Lung microvascular endothelial cell (primary cell): ENCODE results near the gene HAP1. TPM values are rescaled to one million over a fixed set of nuclear protein-coding genes. Genes with fewer than 3 reads are reported as not detected.

ENCODE experiments used
- DNase-seq, 2 donors: peaks; one replicate each; pipeline versions ENCODE4 v3.0.0 to v3.0.0-alpha.2; 2010; ENCODE audit warnings: low read depth in 2 of 2
- total RNA-seq: library from RNA; depleted of rRNA; stranded (reverse); fragments of >200 nt; gene quantifications from 2 replicates; pipeline ENCODE4 v1.2.1, GENCODE V29; 2014

The HAP1 gene
- total RNA-seq, 1 donor from 2014 or later = 0.20 TPM

DNA sequence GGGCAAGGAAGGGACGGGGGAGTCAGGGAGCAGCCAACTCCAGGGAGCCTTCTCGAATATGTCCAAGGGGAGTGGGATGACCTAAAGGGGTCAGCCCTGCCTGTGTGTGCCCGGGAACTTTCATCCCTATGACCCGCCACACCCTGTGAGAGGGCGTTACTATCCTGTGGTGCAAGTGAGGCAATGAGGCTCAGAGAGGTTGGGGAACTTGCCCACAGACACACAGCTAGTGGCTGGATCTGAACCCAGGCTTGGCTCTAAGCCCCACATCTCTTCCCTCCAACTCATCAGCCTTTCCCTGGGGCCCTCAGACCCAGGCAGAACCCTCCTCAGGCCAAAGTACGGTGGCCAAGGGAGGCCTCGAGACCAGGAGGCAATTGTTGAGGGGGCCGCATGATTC, 28.9 kb upstream of the HAP1 start:
- no peak for DNase-seq

DNA sequence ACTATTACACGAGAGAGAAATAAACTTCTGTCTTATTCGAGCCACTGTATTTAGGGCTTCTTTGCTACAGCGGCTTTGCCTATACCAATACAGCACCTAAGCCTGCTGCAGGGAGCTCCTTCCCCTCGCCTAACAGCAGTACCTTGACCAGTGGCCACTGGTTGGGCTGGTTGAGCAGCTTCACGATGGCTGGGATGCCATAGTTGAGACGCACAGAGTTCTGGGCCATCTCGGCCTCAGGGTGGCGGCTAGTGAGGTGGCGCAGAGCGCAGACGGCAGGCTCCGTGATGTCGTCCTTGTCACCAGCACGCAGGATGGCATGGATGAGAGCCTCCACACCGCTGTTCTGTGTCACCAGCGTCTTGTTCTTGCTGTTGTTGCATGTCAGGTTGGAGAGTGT, 28.4 kb upstream of the HAP1 start:
- DNase-seq = no peak

DNA sequence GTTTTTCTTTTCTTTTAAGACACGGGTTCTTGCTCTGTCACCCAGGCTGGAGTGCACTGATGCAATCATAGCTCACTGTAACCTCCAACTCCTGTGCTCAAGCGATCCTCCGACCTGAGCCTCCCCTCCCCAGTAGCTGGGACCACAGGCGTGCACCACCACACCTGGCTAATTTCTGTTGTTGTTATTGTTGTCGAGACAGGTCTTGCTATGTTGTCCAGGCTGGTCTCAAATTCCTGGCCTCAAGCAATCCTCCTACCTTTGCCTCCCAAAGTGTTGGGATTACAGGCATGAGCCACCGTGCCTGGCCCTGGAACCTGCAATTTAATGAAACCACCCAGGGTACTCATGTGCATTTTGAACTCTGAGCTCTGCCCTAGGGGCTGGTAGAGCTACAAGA, 27.9 kb upstream of the HAP1 start:
- no peak for DNase-seq

DNA sequence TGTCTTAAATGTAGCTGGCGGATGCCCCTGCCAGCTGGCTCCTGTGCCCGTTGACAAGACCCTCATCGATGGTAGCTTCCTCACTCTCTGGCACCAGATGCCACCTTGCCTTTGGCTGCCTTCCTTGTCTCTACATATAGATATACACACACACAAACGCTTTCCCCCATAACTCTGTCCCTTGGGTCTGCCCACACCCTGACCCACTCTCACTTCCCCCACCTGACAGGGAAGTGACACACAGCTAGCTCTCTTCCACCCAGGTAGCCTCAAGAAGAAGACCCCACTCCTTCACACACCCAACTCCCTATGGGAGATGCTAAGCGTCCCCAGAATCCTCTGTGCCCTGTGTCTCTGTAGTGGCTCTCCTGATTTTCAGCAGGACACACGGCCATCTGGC, 26.4 kb upstream of the HAP1 start:
- DNase-seq = no peak

DNA sequence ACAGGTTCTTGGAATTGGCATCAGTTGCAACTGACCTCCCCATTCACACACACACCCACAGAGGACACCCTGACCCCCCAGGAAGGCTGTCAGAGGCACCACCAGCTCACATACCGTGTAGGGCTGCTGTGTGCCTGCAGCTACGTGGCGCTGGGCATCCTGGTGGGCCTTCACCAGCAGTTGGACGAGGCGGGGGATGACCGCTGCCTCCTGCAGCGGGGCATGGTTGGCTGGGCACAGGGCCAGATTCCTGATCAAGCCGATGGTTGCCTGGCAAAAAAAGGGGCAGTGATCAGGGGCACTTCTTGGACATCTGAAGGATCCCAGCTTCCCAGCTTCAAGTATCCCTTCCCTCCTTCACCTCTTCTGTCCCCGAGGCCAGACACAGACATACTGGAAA, 24.2 kb upstream of the HAP1 start:
- DNase-seq = no peak

DNA sequence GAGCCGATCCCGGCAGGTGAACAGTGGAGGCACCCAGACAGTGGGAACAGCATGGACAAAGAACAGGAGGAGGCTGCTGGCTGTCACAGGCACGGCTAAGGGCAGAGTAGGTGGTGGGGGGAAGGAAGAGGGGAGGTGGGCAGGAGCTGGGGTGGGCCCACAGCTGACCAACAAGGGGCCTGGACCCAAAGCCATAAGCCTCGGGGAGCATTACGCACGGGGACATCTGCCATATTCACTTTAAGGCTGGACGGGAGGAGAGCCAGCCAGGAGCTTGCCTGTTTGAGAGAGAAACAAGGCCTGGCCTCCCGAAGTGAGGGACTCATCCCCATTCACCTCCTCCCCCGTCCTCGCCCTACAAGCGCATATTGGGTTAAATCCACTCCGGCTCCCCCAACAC, 19.6 kb upstream of the HAP1 start:
- DNase-seq = no peak

DNA sequence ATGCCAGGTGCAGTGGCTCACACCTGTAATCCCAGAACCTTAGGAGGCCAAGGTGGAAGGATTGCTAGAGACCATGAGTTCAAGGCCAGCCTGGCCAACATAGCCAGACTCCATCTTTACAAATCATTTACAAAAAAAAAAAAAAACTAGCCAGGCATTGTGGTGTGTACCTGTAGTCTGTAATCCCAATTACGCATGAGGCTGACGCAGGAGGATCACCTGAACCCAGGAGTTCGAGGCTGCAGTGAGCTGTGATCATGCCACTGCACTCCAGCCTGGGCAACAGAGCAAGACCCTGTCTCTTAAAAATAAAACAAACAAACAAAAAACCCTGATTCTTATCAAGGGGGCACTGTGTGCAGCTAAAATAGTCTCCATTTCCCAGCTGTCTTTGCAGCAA, 16.8 kb upstream of the HAP1 start:
- DNase-seq = no peak

DNA sequence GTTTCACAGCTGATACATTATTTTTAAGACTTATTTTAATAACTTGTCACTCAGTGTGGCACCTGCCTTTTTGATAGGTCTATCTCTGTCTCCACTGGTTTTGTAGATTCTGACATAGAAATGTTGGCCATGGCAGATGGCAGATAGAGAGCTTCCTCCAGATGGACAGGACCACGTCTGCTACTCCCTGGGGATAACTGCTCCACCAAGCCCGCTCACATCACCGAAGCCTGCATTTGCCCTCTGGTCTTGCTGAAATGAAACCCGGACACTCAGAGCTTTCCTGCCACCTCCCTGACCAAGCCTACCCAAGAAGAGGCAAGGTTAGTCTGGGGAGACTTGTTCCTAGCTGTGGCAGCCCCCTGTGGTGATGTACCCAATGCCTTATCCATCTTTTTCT, 16.4 kb upstream of the HAP1 start:
- DNase-seq = no peak

DNA sequence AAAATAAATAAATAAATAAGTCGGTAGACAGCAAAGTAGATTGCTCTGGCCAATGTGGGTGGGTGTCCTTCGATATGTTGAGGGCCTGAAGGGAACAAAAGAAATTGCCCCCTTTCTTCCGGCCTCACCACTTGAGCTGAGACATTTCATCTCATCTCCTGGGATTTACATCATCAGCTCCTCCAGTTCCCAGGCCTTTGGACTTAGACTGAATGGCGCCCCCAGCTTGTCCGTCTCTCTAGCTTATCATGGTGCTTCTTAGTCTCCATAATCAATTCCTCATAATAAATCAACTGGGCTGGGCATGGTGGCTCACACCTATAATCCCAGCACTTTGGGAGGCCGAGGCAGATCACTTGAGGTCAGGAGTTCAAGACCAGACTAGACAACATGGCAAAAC, 13.8 kb upstream of the HAP1 start:
- no peak for DNase-seq

DNA sequence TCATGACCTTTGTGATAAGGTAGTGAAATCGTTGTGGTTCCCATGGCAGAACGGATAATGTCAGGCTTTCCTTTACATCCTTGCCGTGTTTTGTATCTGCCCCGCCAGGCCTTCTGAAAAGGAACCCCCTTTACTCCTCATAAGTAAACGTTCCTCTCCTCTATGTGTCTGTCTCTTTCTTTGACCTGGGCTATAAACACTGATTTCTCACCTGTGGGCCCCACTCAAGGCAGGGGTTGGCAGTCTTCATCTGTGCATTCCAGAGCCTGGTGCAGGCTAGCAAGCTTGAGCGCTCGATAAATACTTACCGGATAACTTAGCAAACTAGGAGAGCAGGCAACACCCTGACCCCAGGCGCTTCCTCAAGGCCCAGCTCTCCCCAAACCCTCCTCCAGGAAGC, 7.3 kb upstream of the HAP1 start:
- no peak for DNase-seq

DNA sequence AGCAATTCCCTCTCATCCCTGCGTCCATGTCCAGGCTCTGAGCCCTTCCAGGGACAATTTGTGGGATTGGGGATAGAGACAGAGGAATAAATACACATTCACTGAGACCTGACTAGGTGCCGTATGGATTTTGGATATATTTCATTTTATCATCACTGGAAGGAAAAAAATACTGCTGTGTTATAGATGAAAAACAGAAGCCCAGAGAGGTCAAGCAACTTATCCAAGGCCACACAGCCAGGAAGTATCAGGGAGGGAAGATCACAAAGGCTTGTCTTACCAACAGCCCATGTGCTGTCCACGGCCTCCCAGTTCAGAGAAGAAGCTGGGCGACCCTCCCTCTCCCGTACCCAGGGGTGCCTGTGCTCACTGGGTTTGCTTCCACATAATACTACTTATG, 6.1 kb upstream of the HAP1 start:
- DNase-seq = no peak

DNA sequence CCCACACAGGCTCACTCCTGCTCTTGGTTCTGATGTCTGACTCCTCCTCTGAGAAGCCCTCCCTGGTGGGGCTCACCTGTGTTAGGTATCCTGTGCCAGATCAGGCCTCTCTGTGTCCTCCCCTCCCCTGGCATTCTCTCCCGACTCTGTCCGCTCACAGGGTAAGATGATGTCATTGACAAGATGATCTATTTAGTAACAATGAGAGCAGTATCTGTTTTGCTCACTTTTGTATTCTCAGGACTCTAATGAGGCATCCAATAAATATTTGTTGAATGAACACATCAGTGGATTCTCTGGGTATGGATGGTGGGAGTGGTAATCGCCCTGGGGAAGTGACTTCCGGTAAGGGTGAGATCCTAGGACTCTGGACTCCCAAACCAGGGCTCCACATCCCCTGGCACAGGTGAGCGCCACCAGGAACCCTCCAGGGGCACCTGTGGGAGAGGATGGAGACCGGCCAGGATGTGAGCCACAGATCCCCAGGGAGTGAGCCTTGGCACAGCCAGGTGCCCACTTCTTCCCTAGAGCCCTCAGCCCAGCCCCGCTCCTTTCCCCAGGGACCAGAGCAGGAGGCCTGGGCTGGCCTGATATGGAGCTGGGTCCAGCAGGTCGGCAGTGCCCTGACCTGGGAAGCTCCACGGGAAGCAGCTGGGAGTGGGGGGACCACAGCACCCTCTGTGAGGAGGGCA, 5.4 kb upstream of the HAP1 start:
- no peak for DNase-seq

DNA sequence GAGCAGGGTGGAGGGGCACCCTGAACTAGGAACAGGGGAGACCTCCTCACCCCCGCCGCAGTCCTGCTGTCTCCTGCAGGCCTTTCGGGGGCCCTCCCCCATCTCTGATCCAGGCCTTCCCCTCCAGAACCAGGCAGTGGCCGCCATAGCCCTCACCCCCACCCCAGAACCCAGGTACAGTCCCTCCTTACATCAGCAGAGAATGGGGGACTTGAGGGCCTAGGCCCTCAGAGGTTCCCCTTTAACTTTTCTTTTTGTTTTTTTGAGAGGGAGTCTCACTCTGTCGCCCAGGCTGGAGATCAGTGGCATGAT, 4.3 kb upstream of the HAP1 start:
- DNase-seq = no peak

DNA sequence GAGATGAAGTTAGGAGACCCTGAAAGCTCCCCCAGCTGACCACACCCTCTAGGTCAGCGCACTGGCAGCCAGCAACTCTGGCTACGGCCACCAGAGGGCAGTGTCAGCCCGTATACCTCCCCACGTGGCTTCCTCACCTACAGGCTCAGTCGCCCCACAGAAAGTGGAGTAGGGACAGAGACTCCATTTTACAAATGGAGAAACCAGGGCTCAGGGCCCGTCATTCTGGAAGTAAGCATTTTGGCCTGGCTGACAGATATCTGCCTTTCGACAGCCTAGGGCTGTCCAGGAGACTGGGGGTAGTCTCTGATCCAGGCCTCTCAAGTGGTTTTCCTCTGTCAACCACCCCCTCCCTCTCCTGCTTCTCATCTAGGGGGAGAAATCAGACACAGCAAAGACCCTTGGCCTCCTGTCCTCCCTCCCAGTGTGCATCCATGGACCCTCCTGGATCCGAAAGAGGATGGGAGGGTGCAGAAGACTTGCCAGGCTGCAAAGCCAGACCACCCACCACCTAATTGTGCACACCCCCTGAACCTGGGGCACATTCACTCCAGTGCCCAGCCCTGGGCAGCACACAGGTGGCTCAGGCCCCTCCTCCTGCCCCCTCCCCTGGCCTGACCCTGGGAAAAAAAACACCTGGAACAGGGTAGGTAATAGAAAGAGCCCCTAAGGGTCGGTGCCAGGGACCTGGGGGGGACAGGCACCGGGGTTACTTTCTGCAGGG, 3.8 kb upstream of the HAP1 start:
- peak; percentile 71 to 87 for DNase-seq

DNA sequence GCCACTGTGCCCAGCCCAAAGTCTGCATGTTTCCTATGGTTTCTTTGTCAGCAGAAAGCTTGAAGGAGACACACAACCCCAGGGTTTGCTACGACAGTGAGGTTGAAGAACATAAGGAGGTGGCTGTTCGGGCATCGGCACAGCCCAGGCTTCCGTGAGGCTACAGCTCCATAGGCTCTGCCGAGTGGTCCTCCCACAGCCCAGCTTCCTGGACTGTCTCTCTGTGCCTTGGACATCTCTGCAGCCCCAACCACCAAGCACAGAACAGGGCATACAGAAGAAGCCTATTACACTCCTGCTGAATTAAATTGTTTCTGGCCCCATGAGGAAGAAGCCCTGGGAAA, 3.2 kb upstream of the HAP1 start:
- DNase-seq = no peak

DNA sequence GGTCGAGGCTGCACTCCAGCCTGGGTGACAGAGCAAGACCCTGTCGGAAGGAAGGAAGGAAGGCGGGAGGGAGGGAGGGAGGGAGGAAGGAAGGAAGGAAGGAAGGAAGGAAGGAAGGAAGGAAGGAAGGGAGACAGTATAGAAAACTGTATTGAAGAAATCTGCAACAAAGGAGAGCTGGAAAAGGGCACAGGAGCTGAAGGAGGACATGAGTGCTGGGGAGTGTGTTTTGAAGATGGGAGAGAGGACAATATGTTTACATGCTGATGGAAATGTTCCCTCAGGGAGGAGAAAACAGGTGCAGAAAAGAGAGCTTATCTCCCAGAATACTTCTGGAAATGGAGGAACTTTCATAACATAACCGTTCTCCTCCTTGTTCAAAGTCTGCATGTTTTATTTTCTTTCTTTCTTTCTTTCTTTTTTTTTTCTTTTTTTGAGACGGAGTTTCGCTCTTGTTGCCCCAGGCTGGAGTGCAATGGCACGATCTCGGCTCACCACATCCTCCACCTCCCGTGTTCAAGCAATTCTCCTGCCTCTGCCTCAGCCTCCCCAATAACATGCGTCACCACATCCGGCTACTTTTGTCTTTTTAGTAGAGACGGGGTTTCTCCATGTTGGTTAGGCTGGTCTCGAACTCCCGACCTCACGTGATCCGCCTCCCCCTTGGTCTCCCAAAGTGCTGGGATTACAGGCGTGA, 2.7 kb upstream of the HAP1 start:
- no peak for DNase-seq

DNA sequence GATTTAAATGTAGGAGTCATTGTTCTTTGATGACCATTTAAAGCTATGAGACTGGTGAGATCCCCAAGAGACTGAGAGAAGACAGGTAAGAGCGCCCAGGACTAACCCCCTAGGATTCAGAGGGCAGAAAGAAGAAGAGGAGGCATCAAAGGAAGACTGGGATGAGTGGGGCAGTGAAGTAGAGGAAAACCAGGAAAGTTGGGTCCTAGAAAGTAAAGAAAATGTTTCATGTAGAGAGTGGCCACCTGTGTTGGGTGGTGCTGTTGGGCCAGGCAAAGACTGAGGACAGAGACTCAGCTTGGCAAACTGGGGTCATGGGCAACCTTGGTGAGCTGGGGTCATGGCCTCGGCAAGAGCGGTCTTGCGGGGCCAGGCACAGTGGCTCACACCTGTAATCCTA, 1.3 kb upstream of the HAP1 start:
- no peak for DNase-seq

DNA sequence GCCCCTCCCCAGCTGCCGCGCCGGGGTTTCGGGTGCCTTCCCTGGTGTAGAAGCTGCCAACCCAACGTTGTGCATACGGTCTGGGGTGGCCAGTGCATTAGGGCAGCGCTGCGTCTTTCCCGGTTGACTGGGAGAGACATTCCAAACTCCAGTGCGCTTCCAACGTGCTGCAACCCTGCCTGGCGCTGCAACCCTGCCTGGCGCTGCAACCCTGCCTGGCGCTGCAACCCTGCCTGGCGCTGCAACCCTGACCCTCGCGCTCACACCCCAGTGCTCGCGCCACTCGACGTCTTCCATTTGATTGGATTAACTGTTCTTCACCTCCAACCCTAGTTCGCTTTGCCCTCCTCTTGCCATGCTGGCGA, 488 bp upstream of the HAP1 start:
- DNase-seq = no peak

DNA sequence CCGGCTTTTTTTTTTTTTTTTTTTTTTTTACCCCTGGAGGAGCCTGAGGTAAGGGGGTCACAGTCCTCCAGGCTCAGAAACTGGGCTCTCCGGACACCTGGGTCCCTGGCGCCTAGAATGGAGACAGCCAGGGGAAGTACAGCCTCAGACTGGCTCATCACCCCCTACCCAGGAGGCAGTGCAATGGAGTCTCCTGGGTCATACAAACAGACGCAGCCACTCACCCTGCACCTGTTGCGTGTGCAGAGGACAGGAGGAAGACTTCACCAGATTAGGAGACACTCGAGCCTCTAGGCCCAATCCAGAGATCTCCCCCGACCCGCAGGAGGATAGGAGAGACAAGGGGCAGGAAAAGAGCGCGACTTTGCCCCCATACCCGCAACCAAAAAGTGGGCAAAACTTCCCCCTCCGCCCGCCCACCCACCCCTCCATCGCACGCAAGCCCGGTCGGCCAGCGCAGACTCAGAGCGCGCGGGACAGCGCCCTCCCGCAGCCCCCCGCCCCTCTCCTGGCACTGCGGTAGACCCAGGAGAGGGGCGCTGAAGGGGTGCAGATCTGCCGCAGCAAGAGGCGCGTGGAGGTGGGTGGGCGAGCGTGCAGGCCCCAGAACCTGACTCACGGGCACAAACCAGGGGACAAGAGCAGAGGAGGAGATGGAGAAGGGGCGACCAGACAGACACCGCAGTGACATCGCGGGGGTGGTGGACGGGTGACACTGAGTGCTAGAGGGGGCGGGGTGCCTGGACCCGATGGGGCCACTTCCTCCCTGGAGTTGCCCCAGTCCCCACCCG, 900 bp downstream of the HAP1 start:
- DNase-seq = no peak

DNA sequence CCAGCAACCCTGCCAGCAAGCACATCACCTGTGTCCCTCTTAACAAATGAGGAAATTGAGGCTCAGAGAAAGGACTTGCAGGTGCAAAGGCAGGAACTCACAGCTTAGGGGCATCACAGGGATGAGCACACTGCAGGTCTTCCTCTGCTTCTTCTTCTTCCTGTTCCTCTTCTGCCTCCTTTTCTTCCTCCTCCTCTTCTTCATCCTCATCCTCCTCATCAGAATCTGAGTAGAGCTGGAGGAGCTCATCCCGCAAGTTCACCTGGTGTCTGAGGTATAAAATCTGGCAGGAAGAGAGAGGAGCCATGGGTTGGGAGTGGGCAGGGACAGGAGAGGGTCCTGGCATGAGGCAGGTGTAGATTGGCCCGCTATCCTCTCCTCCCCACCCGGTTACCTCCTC, 2.6 kb downstream of the HAP1 start:
- no peak for DNase-seq

DNA sequence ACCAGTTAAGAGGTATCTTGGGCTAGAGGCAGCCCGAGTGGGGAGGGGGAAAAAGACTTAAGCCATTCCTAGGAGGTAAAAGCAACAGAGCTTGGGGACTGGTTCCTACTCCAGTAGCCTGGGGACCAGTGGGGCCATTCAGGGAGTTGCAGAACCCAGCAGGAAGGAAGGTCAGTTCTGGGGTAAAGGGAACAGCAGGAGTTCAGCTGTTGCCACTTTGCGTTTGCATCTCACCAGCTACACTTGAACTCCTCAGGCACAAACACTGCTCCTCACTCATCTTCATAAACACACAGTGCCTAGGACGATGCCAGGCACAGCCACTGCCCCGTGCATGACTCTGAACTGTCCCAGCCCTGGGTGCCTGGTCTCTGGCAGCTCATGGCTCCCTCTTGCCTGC, 4.0 kb downstream of the HAP1 start:
- no peak for DNase-seq

DNA sequence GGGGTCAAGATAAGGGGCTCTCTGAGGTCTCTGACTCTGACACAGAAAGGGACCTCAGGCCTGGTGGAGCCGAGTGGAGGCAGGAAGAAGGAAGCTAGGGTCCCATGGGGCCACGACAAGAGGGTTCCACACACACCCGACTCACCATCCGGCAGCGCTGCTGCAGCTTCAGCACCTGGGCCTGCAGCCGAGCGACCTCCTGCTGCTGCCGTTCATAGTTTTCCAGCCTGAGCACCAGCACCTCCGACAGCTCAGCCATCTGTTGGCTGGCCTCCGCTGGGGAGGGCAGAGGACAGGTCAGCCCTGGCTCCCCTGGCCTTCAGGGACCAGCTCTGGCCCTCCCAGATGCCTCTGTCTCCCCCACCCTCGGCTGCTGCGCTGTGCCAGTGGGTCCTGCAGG, 6.4 kb downstream of the HAP1 start:
- no peak for DNase-seq

DNA sequence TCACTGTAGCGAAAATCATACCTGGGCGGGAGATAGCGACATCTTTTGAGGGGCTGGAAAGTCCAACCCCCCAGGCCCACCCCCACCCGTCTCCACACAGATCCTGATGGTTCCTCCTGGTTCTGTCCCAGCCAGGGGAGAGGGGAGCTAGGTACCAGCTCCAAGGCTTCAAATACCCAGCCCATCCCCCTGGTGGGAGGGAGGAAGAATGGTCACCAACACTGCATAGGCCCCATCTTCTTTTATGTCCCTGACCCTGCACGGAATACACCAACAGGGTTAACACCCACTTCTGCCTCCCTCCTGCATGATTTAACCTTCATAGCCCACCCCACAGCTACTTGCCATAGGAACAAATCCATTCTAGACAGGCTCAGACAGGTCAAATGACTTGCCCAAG, 9.3 kb downstream of the HAP1 start:
- no peak for DNase-seq
